ENCODE data around the gene GPC5. TPM values are rescaled to one million over a fixed set of nuclear protein-coding genes. Genes with fewer than 3 reads are reported as not detected.

The GPC5 gene
- total and polyA plus RNA-seq, 4 donors: 0.51 to 22.4 (median 2.0) TPM

DNA sequence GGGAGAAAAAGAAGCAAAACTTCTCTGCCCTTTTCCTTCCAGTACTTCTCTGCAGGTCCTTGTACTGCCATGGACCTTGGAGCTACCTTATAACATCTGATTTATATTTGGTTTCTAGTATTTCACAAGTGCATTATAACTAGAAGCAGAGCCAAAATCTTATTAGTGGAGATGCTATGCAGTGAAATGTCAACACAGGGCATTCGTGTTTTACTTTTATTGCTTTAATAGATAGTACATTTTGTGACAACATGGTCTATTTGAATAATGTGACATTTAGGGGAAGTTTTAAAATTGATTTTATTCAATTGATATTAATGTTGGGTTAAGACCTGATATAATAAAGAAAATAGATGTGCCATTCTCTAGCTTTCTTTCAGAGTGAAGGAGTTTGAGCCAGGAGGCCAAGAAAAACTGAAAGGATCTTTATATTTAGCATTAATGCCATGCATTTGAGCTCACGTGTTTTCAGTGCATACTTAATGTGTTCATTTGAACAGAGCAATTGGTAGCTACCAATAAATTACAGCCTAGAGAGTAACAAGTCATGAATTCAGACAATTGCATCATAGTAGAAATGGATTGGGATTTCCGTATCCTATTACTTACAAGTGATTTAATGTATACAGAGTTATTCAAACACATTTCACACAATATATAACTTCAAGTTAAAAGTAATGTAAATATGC lies 863.8 kb downstream of the GPC5 start:
- DNase-seq (ENCODE audit: low spot score): no peak
- Histone ChIP-seq H3K4me3 (ENCODE audit: low read depth in 1 of 3, low read length in 3 of 3) (no peak overlapping the region), H3K9ac (ENCODE audit: low read depth in 1 of 2, low read length in 2 of 2) (no peak overlapping the region), H3K4me1 (ENCODE audit: control insufficient read depth in 4 of 4, insufficient read depth in 4 of 4, low read length in 3 of 4) (no peaks in the 10 kb centered on the region), H3K36me3 (ENCODE audit: control insufficient read depth in 4 of 4, insufficient read depth in 3 of 4, low read depth in 1 of 4, low read length in 3 of 4) (no peaks in the 10 kb centered on the region), H3K27ac (ENCODE audit: low read depth in 1 of 2, low read length in 2 of 2) (no peak overlapping the region), H3K27me3 (ENCODE audit: control insufficient read depth in 4 of 4, insufficient read depth in 4 of 4, low read length in 3 of 4) (no peaks in the 10 kb centered on the region), H3K9me3 (ENCODE audit: control insufficient read depth in 4 of 4, low read length in 3 of 4) (no peaks in the 10 kb centered on the region)
- TF ChIP-seq, protein P1, sequence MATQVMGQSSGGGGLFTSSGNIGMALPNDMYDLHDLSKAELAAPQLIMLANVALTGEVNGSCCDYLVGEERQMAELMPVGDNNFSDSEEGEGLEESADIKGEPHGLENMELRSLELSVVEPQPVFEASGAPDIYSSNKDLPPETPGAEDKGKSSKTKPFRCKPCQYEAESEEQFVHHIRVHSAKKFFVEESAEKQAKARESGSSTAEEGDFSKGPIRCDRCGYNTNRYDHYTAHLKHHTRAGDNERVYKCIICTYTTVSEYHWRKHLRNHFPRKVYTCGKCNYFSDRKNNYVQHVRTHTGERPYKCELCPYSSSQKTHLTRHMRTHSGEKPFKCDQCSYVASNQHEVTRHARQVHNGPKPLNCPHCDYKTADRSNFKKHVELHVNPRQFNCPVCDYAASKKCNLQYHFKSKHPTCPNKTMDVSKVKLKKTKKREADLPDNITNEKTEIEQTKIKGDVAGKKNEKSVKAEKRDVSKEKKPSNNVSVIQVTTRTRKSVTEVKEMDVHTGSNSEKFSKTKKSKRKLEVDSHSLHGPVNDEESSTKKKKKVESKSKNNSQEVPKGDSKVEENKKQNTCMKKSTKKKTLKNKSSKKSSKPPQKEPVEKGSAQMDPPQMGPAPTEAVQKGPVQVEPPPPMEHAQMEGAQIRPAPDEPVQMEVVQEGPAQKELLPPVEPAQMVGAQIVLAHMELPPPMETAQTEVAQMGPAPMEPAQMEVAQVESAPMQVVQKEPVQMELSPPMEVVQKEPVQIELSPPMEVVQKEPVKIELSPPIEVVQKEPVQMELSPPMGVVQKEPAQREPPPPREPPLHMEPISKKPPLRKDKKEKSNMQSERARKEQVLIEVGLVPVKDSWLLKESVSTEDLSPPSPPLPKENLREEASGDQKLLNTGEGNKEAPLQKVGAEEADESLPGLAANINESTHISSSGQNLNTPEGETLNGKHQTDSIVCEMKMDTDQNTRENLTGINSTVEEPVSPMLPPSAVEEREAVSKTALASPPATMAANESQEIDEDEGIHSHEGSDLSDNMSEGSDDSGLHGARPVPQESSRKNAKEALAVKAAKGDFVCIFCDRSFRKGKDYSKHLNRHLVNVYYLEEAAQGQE (IDR thresholded peaks at IDR 0.05): no peak
- WGBS: 67% methylated on average over 3 of the region's 3 CpGs

DNA sequence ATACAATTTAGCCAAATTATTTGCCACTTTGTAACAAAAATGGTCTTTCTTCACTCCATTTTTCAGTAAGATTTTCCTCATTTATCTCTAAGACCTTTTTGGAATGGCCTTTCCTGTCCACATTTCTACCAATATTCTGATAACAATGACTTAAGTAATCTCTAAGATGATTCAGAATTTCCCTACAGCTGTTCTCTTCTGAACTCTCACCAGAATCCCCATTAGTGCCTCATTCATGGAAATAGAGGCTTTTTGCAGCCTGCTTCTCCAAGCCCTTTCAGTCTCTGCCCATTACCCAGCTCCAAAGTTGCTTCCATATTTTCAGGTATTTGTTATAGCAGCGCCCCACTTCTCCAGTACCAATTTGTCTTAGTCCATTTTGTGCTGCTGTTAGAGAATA lies 867.0 kb downstream of the GPC5 start:
- Histone ChIP-seq H3K9ac (ENCODE audit: low read depth in 1 of 2, low read length in 2 of 2) (no peak overlapping the region), H3K36me3 (ENCODE audit: control insufficient read depth in 4 of 4, insufficient read depth in 3 of 4, low read depth in 1 of 4, low read length in 3 of 4) (no peaks in the 10 kb centered on the region), H3K27ac (ENCODE audit: low read depth in 1 of 2, low read length in 2 of 2) (no peak overlapping the region), H3K4me3 (ENCODE audit: low read depth in 1 of 3, low read length in 3 of 3) (no peak overlapping the region), H3K27me3 (ENCODE audit: control insufficient read depth in 4 of 4, insufficient read depth in 4 of 4, low read length in 3 of 4) (no peaks in the 10 kb centered on the region), H3K9me3 (ENCODE audit: control insufficient read depth in 4 of 4, low read length in 3 of 4) (no peaks in the 10 kb centered on the region), H3K4me1 (ENCODE audit: control insufficient read depth in 4 of 4, insufficient read depth in 4 of 4, low read length in 3 of 4) (no peaks in the 10 kb centered on the region)
- no peak for DNase-seq (ENCODE audit: low spot score)
- TF ChIP-seq, protein P2, sequence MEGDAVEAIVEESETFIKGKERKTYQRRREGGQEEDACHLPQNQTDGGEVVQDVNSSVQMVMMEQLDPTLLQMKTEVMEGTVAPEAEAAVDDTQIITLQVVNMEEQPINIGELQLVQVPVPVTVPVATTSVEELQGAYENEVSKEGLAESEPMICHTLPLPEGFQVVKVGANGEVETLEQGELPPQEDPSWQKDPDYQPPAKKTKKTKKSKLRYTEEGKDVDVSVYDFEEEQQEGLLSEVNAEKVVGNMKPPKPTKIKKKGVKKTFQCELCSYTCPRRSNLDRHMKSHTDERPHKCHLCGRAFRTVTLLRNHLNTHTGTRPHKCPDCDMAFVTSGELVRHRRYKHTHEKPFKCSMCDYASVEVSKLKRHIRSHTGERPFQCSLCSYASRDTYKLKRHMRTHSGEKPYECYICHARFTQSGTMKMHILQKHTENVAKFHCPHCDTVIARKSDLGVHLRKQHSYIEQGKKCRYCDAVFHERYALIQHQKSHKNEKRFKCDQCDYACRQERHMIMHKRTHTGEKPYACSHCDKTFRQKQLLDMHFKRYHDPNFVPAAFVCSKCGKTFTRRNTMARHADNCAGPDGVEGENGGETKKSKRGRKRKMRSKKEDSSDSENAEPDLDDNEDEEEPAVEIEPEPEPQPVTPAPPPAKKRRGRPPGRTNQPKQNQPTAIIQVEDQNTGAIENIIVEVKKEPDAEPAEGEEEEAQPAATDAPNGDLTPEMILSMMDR (IDR thresholded peaks at IDR 0.05; ENCODE audit: low read depth, low read length, missing input control): no peak
- TF ChIP-seq, protein P3, sequence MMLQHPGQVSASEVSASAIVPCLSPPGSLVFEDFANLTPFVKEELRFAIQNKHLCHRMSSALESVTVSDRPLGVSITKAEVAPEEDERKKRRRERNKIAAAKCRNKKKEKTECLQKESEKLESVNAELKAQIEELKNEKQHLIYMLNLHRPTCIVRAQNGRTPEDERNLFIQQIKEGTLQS (IDR thresholded peaks at IDR 0.05): no peak
- TF ChIP-seq JUND (IDR thresholded peaks at IDR 0.05) (no peak), RXRA (IDR thresholded peaks at IDR 0.05) (no peak), EGR1 (IDR thresholded peaks at IDR 0.05; ENCODE audit: low read depth in 2 of 2) (no peak), HNF4G (IDR thresholded peaks at IDR 0.05) (no peak), SP1 (IDR thresholded peaks at IDR 0.05) (no peak), HNF4A (conservative IDR thresholded peaks at IDR 0.05) (no peak), TAF1 (conservative IDR thresholded peaks at IDR 0.05) (no peak), RAD21 (IDR thresholded peaks at IDR 0.05) (no peak), NR2F2 (IDR thresholded peaks at IDR 0.05) (no peak), GABPA (IDR thresholded peaks at IDR 0.05 in 1 of 2, conservative IDR thresholded peaks at IDR 0.05 in 1 of 2) (no peak), YY1 (IDR thresholded peaks at IDR 0.05) (no peak), FOXA1 (IDR thresholded peaks at IDR 0.05) (no peak)
- TF ChIP-seq, protein P4, sequence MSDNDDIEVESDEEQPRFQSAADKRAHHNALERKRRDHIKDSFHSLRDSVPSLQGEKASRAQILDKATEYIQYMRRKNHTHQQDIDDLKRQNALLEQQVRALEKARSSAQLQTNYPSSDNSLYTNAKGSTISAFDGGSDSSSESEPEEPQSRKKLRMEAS (IDR thresholded peaks at IDR 0.05): no peak
- WGBS: 90% methylated on average over 1 of the region's 1 CpG
